ENCODE data around the gene FAM111A.

FAM111A gene

DNA sequence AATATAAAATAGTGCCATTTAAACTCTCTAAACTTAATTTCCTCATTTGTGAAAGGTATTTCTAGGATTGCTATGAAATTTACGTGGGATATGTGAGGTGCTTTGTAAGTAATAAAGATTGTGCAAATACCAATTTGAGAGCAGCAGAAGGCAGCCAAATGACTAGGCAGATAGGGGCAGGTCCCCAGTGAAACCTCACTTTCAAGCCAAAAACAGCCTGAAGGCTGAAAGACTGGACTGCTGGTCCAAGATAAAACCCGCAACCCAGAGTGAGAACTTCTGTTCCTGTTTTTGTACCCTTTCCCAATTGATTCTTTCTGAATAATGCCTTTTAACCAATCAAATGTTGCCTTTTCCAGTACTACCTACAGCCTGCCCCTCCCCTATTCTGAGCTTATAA, 36.5 kb downstream of the FAM111A start:
- no peak for DNase-seq (ENCODE audit: low read depth in 2 of 2)

DNA sequence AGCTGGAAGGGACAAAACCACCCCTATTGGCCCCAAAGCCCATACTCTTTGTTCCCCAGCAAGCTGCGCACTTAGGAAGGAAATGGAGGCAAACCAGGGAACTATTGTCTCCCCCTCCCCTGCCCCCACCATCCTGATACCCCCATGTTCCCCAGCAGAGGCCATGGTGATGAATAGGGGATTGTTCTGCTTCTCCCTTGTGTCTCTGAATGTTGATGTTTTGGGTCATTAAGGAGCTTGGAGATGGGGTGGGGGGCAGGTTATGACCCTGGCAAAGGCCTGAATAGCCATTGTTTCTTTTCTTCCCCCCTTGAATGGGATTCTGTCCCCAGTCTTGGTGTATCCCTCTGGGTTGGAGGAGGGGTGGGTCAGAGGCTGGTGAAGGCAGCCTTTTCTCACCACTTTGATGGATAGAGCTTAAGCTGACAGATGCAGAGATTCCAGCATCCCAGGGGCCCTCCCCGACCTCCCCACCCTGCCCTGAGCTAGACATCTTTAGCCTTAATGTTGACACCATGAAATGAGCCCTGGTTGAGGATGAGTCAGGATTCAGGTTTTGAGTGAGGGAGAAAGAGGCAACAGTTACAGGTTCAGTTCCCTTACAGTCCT, 37.6 kb downstream of the FAM111A start:
- DNase-seq (ENCODE audit: low read depth in 2 of 2) = no peak

DNA sequence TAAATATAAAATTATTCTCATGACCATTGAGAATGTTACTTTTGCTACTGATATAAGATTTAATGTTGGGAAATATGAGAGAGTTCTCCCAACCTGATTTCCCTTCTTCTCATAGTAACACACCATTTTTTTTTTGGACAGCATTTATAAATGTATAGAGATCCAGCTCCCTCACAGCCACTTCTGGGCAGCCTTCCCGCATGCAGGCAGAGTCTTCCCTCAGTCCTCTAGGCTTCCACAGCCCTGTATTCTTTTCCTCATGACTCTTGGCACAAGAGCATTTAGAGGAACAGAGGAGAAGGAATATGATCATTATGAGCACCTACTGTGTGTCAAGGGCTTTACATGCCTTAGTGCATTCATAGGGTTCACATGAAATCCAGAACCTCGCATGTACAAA, 38.3 kb downstream of the FAM111A start:
- no peak for DNase-seq (ENCODE audit: low read depth in 2 of 2)

DNA sequence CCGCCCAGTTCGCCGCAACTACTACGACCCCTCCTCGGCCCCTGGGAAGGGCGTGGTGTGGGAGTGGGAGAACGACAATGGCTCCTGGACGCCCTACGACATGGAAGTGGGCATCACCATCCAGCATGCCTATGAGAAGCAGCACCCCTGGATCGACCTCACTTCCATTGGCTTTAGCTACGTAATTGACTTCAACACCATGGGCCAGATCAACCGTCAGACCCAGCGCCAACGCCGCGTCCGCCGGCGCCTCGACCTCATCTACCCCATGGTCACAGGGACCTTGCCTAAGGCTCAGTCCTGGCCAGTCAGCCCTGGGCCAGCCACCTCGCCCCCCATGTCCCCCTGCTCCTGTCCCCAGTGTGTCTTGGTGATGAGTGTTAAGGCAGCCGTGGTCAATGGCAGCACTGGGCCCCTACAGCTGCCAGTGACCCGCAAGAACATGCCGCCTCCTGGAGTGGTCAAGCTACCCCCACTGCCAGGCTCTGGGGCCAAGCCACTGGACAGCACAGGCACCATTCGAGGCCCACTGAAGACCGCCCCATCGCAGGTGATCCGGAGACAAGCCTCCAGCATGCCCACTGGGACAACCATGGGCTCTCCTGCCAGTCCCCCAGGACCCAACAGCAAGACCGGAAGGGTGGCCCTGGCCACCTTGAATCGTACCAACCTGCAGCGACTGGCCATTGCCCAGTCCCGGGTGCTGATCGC, 39.2 kb downstream of the FAM111A start:
- no peak for DNase-seq (ENCODE audit: low read depth in 2 of 2)

DNA sequence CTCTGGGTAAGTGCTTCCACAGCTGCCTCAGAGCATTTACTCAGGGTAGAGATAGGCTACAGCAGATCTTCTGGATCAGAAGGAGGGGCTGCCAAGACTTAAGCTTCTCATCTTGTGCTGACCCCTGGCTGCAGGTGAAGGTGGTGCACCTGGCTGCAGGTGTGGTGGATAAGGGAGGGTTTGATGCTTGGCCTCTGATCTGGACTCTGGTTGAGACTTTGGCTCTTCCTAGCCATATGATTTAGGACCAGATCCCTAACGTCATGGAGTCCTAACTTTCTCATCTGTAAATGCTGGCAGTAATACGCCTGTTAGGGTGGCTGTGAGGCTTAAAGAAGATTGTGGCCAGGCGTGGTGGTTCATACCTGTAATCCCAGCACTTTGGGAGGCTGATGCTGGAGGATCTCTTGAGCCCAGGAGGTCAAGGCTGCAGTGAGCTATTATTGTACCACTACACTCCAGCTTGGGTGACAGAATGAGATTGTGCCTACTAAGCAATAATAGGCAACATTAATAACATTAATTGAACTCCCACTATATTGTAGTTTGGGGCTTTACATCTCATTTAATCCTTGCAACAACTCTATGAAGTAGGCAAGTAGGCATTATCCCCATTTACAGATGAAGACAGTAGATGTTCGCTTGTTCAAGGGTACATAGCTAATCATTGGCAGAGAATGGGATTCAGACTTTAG, 39.9 kb downstream of the FAM111A start:
- DNase-seq (ENCODE audit: low read depth in 2 of 2) = no peak

DNA sequence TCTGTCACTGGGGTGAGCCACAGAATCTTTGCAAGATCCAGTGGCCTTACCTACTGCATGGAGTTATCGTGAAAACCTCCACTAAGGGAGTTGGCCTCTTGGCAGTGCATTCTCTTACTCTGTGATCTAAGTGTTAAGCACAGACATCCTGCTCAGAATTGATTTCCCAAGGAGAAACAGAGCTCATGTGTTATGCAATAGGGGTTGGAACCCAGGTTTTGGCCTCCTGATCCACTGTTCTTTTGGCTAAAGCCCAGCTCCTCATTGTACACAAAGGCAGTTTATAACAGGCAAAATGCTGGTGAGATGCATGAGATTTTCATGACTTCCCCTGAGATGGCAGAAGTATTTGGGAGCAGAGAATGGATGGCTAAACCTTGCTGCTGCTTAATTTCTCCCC, 41.1 kb downstream of the FAM111A start:
- DNase-seq (ENCODE audit: low read depth in 2 of 2) = no peak

DNA sequence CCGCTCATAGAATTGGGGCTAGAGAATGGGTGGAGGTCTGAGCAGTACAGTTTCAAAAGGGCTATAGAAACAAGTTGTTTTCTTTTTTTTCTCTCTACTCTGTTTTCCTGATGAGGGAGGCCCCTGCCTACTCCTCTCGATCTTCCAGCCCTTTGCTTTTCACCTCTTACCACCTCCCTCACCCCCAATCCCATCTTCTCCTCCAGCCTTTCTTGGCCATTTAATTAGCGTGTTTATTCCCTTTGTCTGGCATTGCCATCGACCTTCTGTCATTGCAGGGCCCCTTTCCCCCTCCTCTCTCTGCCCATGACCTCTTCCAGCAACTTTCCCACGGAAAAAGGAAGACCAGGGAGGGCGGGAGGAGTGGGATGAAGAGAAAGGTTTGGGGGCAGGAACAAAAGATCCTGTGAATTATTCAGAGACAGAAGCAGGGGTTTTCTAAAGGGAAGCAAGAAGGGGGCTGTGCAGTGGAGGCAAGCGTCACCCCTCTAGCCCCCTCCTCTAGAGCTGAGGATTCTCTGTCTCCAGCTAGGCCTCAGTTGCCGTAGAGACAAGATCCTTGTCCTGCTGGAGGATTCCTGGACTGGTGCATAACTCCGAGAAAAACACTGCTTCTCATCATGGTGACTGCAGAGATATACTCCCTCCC, 42.2 kb downstream of the FAM111A start:
- no peak for DNase-seq (ENCODE audit: low read depth in 2 of 2)

DNA sequence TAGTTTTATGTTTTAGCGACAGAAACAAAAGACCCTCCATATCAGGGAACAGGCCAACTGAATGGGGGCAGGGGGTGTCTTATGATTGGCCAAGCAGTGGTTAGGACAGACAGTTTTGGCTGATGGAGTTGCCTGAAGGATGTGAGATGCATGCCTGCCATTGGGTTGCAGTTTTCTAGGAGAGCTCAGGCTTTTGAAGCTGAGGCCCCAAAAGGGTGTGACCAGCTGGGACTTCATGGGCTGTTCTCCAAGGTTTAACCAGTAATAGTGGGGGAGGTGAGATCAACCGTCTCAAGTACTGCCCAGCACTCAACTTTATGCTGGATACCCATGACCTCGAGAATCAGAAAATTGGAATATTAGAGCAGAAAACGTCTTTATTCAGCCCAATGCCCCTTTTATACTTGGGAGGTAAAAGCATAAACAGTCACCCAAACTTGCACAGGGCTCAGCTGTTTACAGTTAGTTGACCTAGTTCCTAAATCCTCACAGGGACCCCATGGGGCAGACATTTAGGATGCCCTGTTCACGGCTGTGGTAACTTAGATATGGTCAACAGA, 42.8 kb downstream of the FAM111A start:
- DNase-seq (ENCODE audit: low read depth in 2 of 2) = no peak

DNA sequence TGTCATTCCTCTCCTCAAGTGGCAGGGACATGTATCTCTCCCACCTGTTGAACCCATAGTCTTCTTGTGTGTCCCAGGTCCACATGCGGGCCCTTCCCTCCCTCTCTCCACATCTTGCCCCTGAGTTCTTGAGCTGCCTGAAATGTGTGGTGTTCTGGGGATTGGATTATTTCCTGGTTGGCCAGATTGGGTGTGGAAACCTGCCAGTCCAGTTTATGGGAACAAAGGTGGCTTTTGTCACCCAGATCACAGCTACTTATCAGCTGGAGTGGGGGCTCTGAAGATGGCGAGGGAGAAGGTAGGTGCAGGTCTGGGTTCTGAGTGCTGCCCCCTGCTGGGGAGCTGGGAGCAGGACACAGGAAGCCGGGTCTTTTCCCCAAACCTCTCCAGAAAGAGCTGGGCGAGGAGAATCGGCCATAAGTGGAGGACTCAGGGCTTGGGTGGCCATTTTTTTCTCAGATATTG, 43.5 kb downstream of the FAM111A start:
- no peak for DNase-seq (ENCODE audit: low read depth in 2 of 2)

DNA sequence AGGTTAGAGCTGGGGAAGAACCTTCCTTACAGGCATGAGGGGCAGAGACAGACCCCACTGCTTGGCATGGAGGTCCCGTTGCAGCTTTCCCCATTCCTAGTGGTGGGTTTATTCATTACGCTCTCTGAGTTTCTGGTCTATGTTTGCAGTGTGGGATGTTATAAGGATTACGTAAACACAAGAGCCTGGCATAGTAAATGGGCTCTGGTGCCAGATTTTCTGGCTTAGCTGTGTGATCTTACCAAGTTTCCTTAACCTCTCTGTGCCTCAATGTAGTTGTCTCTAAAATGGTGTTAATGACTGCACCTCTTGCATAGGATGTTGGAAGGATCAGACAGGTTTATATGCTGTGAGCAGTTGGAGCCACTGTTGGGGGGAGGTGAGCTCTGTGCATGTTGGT, 44.4 kb downstream of the FAM111A start:
- DNase-seq (ENCODE audit: low read depth in 2 of 2) = no peak

DNA sequence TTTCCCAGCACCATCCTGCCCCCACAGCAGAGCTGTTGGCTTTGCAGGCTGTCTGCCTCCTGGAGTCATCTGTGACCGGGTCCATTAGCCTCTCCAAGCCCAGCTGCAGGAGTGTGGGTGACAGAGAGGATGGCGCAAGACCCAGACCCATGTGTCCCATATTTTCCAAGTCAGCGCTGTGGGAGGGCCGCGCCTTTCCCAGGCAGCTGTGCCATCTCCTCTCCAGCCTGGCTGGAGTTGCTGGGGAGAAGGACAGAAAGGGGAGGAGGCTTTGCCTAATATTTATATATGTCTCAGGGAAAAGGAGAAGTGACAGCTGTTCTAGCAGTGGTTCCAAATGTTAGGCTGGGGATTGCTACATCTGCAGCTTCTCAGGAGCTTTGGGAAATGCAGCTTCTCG, 44.9 kb downstream of the FAM111A start:
- no peak for DNase-seq (ENCODE audit: low read depth in 2 of 2)

DNA sequence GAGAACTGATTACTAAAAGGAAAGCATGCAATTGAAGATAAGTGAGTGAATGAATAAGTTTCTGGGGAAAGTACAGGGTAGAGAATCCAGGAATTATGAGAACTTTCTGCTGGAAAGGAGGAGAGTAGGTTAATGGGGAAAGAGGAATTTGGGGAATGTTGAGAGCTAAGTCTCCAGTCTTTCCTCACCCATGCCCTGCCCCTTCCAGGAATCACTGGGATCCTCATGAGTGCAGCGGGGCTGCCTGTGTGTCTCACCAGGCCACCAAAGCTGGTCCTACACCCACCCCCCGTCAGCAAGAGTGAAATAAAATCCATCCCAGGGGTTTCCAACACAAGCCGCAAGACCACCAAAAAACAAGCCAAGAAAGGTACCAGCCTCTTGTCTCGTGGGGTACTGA, 46.3 kb downstream of the FAM111A start:
- no peak for DNase-seq (ENCODE audit: low read depth in 2 of 2)

DNA sequence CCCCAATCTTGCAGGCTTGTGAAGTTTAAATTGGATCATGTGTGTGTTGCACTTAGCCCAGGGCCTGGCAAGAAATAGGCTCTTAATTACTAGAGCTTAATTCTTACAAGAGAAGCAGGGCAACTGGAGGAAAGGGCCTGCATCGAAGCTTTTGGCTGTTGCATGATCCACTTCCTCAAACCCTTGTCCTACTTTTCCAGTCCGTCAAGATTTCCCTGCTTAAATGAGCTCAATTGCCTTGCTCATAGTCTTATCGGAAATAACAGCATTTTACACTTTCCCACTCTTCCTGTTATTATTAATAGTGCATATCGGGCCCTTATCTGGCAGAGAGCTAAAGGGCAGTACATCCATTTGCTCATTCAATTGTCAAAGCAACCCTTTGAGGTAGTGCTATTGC, 47.3 kb downstream of the FAM111A start:
- no peak for DNase-seq (ENCODE audit: low read depth in 2 of 2)

DNA sequence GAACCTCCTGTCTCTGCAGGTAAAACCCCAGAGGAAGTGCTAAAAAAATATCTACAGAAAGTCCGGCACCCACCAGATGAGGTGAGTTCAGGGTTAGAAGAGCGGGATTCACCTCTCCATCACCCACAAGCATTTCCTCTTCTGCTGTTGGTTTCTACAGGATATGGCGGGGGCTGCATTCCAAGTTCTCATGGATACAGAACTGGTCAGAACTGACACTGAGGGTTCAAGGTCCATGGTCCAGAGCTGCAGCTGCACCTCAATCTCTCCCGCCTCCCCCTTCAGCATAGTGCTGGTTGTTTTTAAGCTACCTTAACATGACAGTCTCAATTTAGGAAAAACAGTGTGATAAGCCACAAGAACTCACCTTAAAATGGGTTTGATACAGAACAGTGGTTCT, 48.4 kb downstream of the FAM111A start:
- DNase-seq (ENCODE audit: low read depth in 2 of 2) = no peak

DNA sequence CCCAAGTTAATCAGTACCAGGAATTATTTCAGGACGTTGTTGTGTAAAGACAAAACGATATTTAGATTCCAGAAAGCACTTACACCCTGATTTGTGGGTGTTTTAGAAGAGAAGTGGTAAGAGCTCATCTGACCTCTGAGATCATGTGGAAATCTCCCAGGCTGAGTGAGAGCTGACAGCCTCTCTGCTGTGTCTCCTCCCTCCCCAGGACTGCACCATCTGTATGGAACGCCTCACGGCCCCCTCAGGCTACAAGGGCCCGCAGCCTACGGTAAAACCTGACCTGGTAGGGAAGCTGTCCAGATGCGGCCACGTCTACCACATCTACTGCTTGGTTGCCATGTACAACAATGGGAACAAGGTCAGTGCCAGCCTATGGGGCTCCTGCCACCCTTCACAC, 49.2 kb downstream of the FAM111A start:
- DNase-seq (ENCODE audit: low read depth in 2 of 2) = no peak

DNA sequence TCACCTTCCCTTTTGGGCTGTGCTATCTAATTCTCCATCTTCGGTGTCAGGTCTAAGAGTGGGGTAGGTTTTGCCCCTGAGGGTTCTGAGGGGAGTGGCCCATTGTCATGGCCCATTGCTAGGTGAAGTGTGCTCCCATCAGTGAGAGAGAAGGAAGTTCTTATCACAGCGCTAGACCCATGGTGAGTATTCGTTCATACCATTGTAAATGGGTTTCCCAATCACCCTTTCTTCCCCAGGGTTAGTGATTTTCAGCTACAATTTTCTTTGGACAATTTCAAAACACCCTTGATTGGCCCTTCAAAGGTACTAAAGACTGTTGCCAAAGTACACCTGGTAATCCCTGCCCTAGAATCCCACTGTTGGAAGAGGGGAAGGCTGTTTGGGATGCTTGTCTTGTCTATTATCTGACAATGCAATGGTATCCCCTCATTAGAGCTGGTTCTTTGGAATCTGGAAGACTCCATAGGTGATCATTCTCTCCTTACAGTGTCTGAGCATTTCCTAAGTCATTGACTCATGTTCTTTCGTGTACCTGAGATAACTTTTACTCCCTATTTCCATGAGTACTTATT, 49.9 kb downstream of the FAM111A start:
- no peak for DNase-seq (ENCODE audit: low read depth in 2 of 2)

DNA sequence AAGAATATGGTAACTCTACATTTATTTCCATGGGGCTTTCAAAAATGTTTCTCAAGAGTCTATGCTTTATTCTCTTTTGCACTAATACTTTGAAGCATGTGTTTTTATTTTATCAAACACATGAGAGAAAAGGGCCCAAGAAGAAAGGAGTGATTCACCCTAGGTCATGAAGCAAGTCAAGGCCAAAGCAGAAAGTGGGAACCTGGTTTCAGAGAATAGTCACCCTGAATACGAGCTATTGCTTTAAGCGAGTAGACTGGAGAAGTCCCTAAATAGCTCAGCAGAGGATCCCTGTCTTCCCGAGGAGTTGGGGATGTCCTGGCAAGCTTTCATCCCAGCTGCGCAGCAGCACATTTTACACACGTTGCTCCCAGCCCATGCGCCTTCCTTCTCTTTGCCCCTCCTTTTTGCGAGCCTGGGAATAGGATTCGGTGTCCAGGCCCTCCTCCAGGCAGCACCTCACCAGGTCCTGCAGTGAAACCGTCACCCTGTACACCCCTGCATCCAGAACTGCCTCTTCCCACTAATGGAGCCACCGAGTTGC, 51.0 kb downstream of the FAM111A start:
- no peak for DNase-seq (ENCODE audit: low read depth in 2 of 2)

DNA sequence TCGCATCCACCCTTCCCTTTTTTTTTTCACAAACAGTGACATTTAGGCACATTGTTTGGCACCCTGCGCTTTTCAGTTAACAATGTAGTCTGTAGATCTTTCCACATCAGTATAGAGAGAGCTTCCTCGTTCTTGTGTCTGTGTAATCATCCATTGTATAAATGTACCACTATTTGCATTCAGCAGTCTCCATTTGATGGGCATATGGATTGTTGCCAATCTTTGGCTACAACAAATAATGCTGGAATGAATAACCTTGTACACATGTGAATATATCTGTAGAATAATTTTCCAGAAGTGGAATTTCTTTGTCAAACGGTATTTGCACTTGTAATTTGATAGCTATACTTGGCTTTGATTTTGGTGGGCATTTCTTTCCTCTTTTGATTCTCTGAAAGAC, 52.9 kb downstream of the FAM111A start:
- no peak for DNase-seq (ENCODE audit: low read depth in 2 of 2)

DNA sequence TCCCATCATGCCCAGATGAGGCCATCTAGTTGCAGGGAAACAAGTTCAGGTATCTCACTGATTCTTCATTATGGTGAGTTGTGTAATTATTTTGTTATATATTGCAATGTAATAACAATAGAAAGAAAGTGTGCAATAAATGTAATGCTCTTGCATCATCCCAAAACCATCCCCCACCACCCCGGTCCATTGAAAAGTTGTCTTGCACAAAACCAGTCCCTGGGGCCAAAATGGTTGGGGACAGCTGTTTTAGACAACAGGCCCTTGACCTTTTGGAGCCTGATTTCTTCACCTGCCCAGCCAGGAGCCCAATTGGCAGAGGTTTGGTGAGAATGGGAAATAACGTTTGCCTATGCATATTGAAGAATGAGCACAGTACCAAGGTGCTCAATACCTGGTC, 54.1 kb downstream of the FAM111A start:
- no peak for DNase-seq (ENCODE audit: low read depth in 2 of 2)

DNA sequence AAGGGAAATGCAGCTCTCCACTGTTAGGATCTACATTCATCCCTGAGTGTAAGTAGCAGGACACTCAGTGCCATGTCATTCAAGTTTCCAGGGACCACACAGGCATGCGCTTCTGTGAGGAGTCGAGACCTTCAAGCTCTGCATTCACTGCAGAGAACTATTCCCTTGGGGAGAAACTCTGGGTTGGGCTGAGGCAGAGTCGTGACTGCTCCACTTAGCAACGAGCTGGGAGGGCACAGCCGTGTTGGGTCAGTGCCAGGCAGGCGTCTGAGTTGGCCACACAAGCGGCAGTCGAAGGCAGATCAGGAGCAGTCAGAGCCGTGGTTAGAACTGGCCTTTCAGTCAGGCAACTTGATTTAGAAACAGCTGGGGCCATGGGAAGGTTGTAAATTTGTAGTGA, 55.3 kb downstream of the FAM111A start:
- DNase-seq (ENCODE audit: low read depth in 2 of 2) = no peak

DNA sequence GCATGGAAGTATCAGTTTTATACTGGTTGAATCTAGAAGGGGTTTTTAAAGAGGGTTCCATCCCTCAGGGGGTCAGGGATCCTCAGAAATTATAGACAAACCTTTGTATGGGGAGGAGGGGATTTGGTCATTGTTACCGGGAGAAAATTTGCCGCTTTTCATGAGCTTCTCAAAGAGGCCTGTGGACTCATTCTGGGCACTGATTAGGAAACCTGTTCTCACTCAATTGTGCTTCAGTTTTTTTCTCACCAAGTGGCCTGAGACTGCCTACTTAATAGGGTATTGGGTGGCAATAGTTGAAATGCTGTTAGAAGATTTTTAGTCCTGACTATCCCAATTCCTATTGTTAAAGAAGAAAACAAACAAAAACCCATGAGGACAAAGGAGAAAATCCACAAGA, 56.1 kb downstream of the FAM111A start:
- DNase-seq (ENCODE audit: low read depth in 2 of 2) = no peak
